Measurements from ENCODE around the gene NAAA. TPM values are rescaled to one million over a fixed set of nuclear protein-coding genes. Genes with fewer than 3 reads are reported as not detected.
"Not testable (repeated sequence)": the region's sequence is repeated elsewhere in the genome, so short reads cannot be mapped to it uniquely, and the experiment has no call there.

NAAA gene
- total and polyA plus RNA-seq, 7 experiments from 2014 or later, result 36.9 to 103 (median 80.3) TPM

DNA sequence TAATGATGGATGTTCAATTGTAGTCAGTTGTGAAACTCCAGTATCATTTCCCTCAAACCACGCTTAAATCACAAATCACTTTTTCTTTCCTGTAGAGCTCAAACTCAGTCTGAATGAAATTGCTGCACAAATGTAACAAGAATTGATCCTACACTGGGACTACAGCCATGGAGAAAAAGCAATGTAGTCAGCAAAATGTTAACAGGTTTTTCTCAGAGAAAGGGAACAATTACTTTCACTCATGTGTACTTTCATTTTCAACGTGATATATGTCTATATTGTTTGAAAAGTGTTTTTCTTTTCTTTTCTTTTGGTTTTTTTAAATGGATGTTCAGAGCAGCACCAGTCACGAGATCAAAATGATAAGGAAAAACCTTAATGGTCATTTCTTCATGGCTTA lies 27.3 kb upstream of the NAAA start:
- H3K27ac ChIP-seq (ENCODE audit: low read depth, low read length), result no peak overlapping the region
- intact Hi-C loops (cut with micrococcal nuclease), result no loop called here

DNA sequence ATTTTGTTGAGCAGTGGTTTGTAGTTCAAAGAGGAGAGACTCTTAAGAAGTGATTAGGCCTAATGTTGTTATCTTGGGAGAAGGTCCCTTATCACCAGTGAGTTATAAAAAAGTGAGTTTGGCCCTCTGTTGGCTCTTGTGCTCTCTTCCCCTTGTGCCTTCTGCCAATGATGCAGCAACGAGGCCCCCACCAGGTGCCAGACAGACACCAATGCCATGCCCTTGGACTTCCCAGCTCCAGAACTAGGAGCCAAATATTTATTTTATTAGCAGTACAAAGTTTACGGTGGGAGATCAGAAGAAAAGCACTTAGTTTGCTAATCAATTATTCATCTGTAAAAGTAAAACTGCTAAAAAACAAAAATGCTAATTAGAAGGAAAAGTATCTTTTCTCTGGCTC lies 22.7 kb upstream of the NAAA start:
- Mint-ChIP-seq H3K9me3 (peaks cover 0 to 11% (median 4%) of the 10 kb centered on the region in 11 donors), H3K36me3 (peaks cover 47 to 93% (median 74%) of the 10 kb centered on the region in 5 donors), H3K27me3 (no peaks in the 10 kb centered on the region), H3K27ac (no peak overlapping the region), H3K4me1 (peaks cover 0 to 7% (median 0%) of the 10 kb centered on the region in 7 donors), H3K4me3 (no peak overlapping the region)
- ChIA-PET CTCF (no interaction called here), POLR2A (no interaction called here)
- no peak overlapping the region for H3K4me3 ChIP-seq (ENCODE audit: low read length)
- no peak overlapping the region for H3K27ac ChIP-seq (ENCODE audit: low read depth, low read length)
- intact Hi-C loops (cut with micrococcal nuclease), result no loop called here
- peaks cover 22 to 78% (median 28%) of the 10 kb centered on the region in 3 experiments for H3K36me3 ChIP-seq (ENCODE audit: control insufficient read depth in 2 of 3, insufficient read depth in 3 of 3, low read length in 3 of 3)
- no peak for DNase-seq
- no peaks in the 10 kb centered on the region for H3K4me1 ChIP-seq (ENCODE audit: control insufficient read depth in 2 of 2, insufficient read depth in 2 of 2, low read length in 2 of 2)
- H3K27me3 ChIP-seq (ENCODE audit: control insufficient read depth in 2 of 2, insufficient read depth in 2 of 2, low read length in 2 of 2), result no peaks in the 10 kb centered on the region
- H3K9me3 ChIP-seq (ENCODE audit: control insufficient read depth in 2 of 3, low read length in 3 of 3), result no peaks in the 10 kb centered on the region
- ATAC-seq, result no peak

More for the DNA sequence above, 27.3 kb upstream of the NAAA start:
- no peaks in the 10 kb centered on the region for H3K4me1 ChIP-seq (ENCODE audit: control insufficient read depth in 2 of 2, insufficient read depth in 2 of 2, low read length in 2 of 2)
- Mint-ChIP-seq H3K9me3 (peaks cover 0 to 11% (median 4%) of the 10 kb centered on the region in 11 donors), H3K4me1 (peaks cover 0 to 7% (median 0%) of the 10 kb centered on the region in 7 donors), H3K27ac (peak overlapping the region in 2 of 9 donors; percentile 4), H3K27me3 (no peaks in the 10 kb centered on the region), H3K4me3 (no peak overlapping the region), H3K36me3 (peaks cover 48 to 81% (median 73%) of the 10 kb centered on the region in 5 donors)
- H3K4me3 ChIP-seq (ENCODE audit: low read length), result no peak overlapping the region
- peaks cover 30 to 86% (median 54%) of the 10 kb centered on the region in 3 experiments for H3K36me3 ChIP-seq (ENCODE audit: control insufficient read depth in 2 of 3, insufficient read depth in 3 of 3, low read length in 3 of 3)
- H3K9me3 ChIP-seq (ENCODE audit: control insufficient read depth in 2 of 3, low read length in 3 of 3), result no peaks in the 10 kb centered on the region
- CTCF ChIA-PET, result no interaction called here
- DNase-seq, result no peak
- no peak for ATAC-seq
- POLR2A ChIA-PET, result no interaction called here
- no peaks in the 10 kb centered on the region for H3K27me3 ChIP-seq (ENCODE audit: control insufficient read depth in 2 of 2, insufficient read depth in 2 of 2, low read length in 2 of 2)

DNA sequence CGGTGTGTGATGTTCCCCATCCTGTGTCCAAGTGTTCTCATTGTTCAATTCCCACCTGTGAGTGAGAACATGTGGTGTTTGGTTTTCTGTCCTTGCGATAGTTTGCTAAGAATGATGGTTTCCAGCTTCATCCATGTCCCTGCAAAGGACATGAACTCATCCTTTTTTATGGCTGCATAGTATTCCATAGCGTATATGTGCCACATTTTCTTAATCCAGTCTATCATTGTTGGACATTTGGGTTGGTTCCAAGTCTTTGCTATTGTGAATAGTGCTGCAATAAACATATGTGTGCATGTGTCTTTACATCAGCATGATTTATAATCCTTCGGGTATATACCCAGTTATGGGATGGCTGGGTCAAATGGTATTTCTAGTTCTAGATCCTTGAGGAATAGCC lies 21.3 kb upstream of the NAAA start:
- Mint-ChIP-seq H3K36me3 (peaks cover 44 to 91% (median 72%) of the 10 kb centered on the region in 5 donors), H3K9me3 (peaks cover 0 to 11% (median 4%) of the 10 kb centered on the region in 11 donors)
- H3K27me3 Mint-ChIP-seq; H3K27ac ChIP-seq (ENCODE audit: low read depth, low read length); intact Hi-C loops (cut with micrococcal nuclease); CTCF ChIA-PET; H3K4me1 ChIP-seq (ENCODE audit: control insufficient read depth in 2 of 2, insufficient read depth in 2 of 2, low read length in 2 of 2); H3K4me1 Mint-ChIP-seq; H3K4me3 ChIP-seq (ENCODE audit: low read length); POLR2A ChIA-PET; DNase-seq; H3K9me3 ChIP-seq (ENCODE audit: control insufficient read depth in 2 of 3, low read length in 3 of 3); H3K27ac Mint-ChIP-seq; H3K27me3 ChIP-seq (ENCODE audit: control insufficient read depth in 2 of 2, insufficient read depth in 2 of 2, low read length in 2 of 2); ATAC-seq; H3K4me3 Mint-ChIP-seq: not testable (repeated sequence)
- peaks cover 12 to 82% (median 30%) of the 10 kb centered on the region in 3 experiments for H3K36me3 ChIP-seq (ENCODE audit: control insufficient read depth in 2 of 3, insufficient read depth in 3 of 3, low read length in 3 of 3)

- H3K27ac Mint-ChIP-seq; DNase-seq; H3K27me3 ChIP-seq (ENCODE audit: control insufficient read depth in 2 of 2, insufficient read depth in 2 of 2, low read length in 2 of 2); POLR2A ChIA-PET; ATAC-seq; H3K9me3 Mint-ChIP-seq; intact Hi-C loops (cut with micrococcal nuclease); H3K27ac ChIP-seq (ENCODE audit: low read depth, low read length); H3K4me1 ChIP-seq (ENCODE audit: control insufficient read depth in 2 of 2, insufficient read depth in 2 of 2, low read length in 2 of 2); H3K27me3 Mint-ChIP-seq; H3K4me1 Mint-ChIP-seq; H3K4me3 ChIP-seq (ENCODE audit: low read length); H3K4me3 Mint-ChIP-seq; H3K9me3 ChIP-seq (ENCODE audit: control insufficient read depth in 2 of 3, low read length in 3 of 3): not testable (repeated sequence)
- CTCF ChIA-PET, result interaction anchor here (0.6 kb wide), 1 partner anchor 41 kb away, joined by 3 read pairs; no protein-coding TSS in a partner anchor
- H3K36me3 ChIP-seq (ENCODE audit: control insufficient read depth in 2 of 3, insufficient read depth in 3 of 3, low read length in 3 of 3), result peaks cover 17 to 78% (median 20%) of the 10 kb centered on the region in 3 experiments
- peaks cover 37 to 86% (median 63%) of the 10 kb centered on the region in 5 donors for H3K36me3 Mint-ChIP-seq
Observed at GRCh38 chr4:75958546-75958945, 17.7 kb upstream of the NAAA start.

GRCh38 chr4:75954811-75955210 lies 14.0 kb upstream of the NAAA start:
- CTCF ChIA-PET; H3K9me3 ChIP-seq (ENCODE audit: control insufficient read depth in 2 of 3, low read length in 3 of 3); H3K9me3 Mint-ChIP-seq; H3K27me3 Mint-ChIP-seq; H3K4me1 Mint-ChIP-seq; H3K4me3 Mint-ChIP-seq; intact Hi-C loops (cut with micrococcal nuclease); H3K27ac ChIP-seq (ENCODE audit: low read depth, low read length); H3K27me3 ChIP-seq (ENCODE audit: control insufficient read depth in 2 of 2, insufficient read depth in 2 of 2, low read length in 2 of 2); ATAC-seq; DNase-seq; H3K4me1 ChIP-seq (ENCODE audit: control insufficient read depth in 2 of 2, insufficient read depth in 2 of 2, low read length in 2 of 2); POLR2A ChIA-PET; H3K4me3 ChIP-seq (ENCODE audit: low read length): not testable (repeated sequence)
- peak overlapping the region in 1 of 9 donors; percentile 63 for H3K27ac Mint-ChIP-seq
- peaks cover 36 to 70% (median 55%) of the 10 kb centered on the region in 5 donors for H3K36me3 Mint-ChIP-seq
- peaks cover 22 to 91% (median 35%) of the 10 kb centered on the region in 3 experiments for H3K36me3 ChIP-seq (ENCODE audit: control insufficient read depth in 2 of 3, insufficient read depth in 3 of 3, low read length in 3 of 3)

- H3K4me3 Mint-ChIP-seq, result no peak overlapping the region
- DNase-seq, result no peak
- peak overlapping the region in 5 of 9 donors; percentile 13 to 67 (median 28) for H3K27ac Mint-ChIP-seq
- Histone ChIP-seq H3K27me3 (ENCODE audit: control insufficient read depth in 2 of 2, insufficient read depth in 2 of 2, low read length in 2 of 2) (no peaks in the 10 kb centered on the region), H3K4me3 (ENCODE audit: low read length) (no peak overlapping the region), H3K27ac (ENCODE audit: low read depth, low read length) (no peak overlapping the region), H3K4me1 (ENCODE audit: control insufficient read depth in 2 of 2, insufficient read depth in 2 of 2, low read length in 2 of 2) (no peaks in the 10 kb centered on the region), H3K36me3 (ENCODE audit: control insufficient read depth in 2 of 3, insufficient read depth in 3 of 3, low read length in 3 of 3) (peaks cover 22 to 83% (median 26%) of the 10 kb centered on the region in 3 experiments), H3K9me3 (ENCODE audit: control insufficient read depth in 2 of 3, low read length in 3 of 3) (no peaks in the 10 kb centered on the region)
- intact Hi-C loops (cut with micrococcal nuclease), result no loop called here
- H3K36me3 Mint-ChIP-seq, result peaks cover 33 to 65% (median 49%) of the 10 kb centered on the region in 5 donors
- POLR2A ChIA-PET, result interaction anchor here (1.1 to 1.3 kb wide), 2 partner anchors 13 to 229 kb away, joined by 3 read pairs; partner anchors contain the start of gene USO1
- H3K27me3 Mint-ChIP-seq, result no peaks in the 10 kb centered on the region
- CTCF ChIA-PET, result no interaction called here
- no peak for ATAC-seq
- no peaks in the 10 kb centered on the region for H3K9me3 Mint-ChIP-seq
- H3K4me1 Mint-ChIP-seq, result peaks cover 0 to 8% (median 4%) of the 10 kb centered on the region in 7 donors
Observed at GRCh38 chr4:75953509-75953908, 12.7 kb upstream of the NAAA start.

GRCh38 chr4:75950213-75950815 lies 9.5 kb upstream of the NAAA start:
- no peaks in the 10 kb centered on the region for H3K27me3 ChIP-seq (ENCODE audit: control insufficient read depth in 2 of 2, insufficient read depth in 2 of 2, low read length in 2 of 2)

More at GRCh38 chr4:75950213-75950815, 9.5 kb upstream of the NAAA start:
- Histone ChIP-seq H3K4me3 (ENCODE audit: low read length) (no peak overlapping the region), H3K36me3 (ENCODE audit: control insufficient read depth in 2 of 3, insufficient read depth in 3 of 3, low read length in 3 of 3) (peaks cover 8 to 60% (median 18%) of the 10 kb centered on the region in 3 experiments), H3K9me3 (ENCODE audit: control insufficient read depth in 2 of 3, low read length in 3 of 3) (no peaks in the 10 kb centered on the region), H3K4me1 (ENCODE audit: control insufficient read depth in 2 of 2, insufficient read depth in 2 of 2, low read length in 2 of 2) (no peaks in the 10 kb centered on the region), H3K27ac (ENCODE audit: low read depth, low read length) (no peak overlapping the region)
- Mint-ChIP-seq H3K4me3 (no peak overlapping the region), H3K27ac (no peak overlapping the region), H3K27me3 (no peaks in the 10 kb centered on the region), H3K4me1 (peaks cover 0 to 9% (median 4%) of the 10 kb centered on the region in 7 donors), H3K9me3 (no peaks in the 10 kb centered on the region), H3K36me3 (peaks cover 14 to 37% (median 24%) of the 10 kb centered on the region in 5 donors)
- intact Hi-C loops (cut with micrococcal nuclease), result no loop called here
- CTCF ChIA-PET, result interaction anchor here (0.6 to 2.3 kb wide), 3 partner anchors 9 to 46 kb away, joined by 3 to 7 read pairs (median 5); partner anchors contain the start of gene NAAA
- DNase-seq (no peak), ATAC-seq (no peak)
- POLR2A ChIA-PET, result interaction anchor here (0.8 kb wide), 1 partner anchor 28 kb away, joined by 3 read pairs; no protein-coding TSS in a partner anchor
